Measurements from ENCODE around the gene MSL3B.

MSL3B gene

GRCh38 chr2:233850745-233851144 lies 17.4 kb downstream of the MSL3B start:
- no peak for TF ChIP-seq CTCF (IDR thresholded peaks at IDR 0.05)
- Histone ChIP-seq H3K9ac (no peak overlapping the region), H3K27me3 (ENCODE audit: control insufficient read depth, insufficient read depth, low read length) (no peaks in the 10 kb centered on the region), H3K27ac (no peak overlapping the region), H3K79me2 (no peaks in the 10 kb centered on the region), H3K36me3 (ENCODE audit: control insufficient read depth, insufficient read depth, low read length) (no peaks in the 10 kb centered on the region), H3K4me3 (ENCODE audit: low read depth, low read length) (no peak overlapping the region), H3K4me1 (peaks cover 7% of the 10 kb centered on the region), H3K9me3 (ENCODE audit: control insufficient read depth, low read length) (no peaks in the 10 kb centered on the region), H2AFZ (no peak overlapping the region), H3K4me2 (ENCODE audit: low read length) (no peak overlapping the region)

- no peaks in the 10 kb centered on the region for H3K9me3 ChIP-seq (ENCODE audit: control insufficient read depth, low read length)
- no peak overlapping the region for H3K27ac ChIP-seq
- H2AFZ ChIP-seq = no peak overlapping the region
- H3K4me3 ChIP-seq (ENCODE audit: low read depth, low read length) = no peak overlapping the region
- no peak overlapping the region for H3K4me2 ChIP-seq (ENCODE audit: low read length)
- H3K9ac ChIP-seq = no peak overlapping the region
- H3K79me2 ChIP-seq = no peaks in the 10 kb centered on the region
- no peaks in the 10 kb centered on the region for H3K36me3 ChIP-seq (ENCODE audit: control insufficient read depth, insufficient read depth, low read length)
- TF ChIP-seq CTCF (IDR thresholded peaks at IDR 0.05) = no peak
- H3K27me3 ChIP-seq (ENCODE audit: control insufficient read depth, insufficient read depth, low read length) = no peaks in the 10 kb centered on the region
- peaks cover 7% of the 10 kb centered on the region for H3K4me1 ChIP-seq
These were observed 18.4 kb downstream of the MSL3B start for GRCh38 chr2:233849607-233850271.

- H2AFZ ChIP-seq = no peak overlapping the region
- H3K4me2 ChIP-seq (ENCODE audit: low read length) = no peak overlapping the region
- TF ChIP-seq CTCF (IDR thresholded peaks at IDR 0.05) = no peak
- H3K4me3 ChIP-seq (ENCODE audit: low read depth, low read length) = no peak overlapping the region
- H3K4me1 ChIP-seq = no peaks in the 10 kb centered on the region
- no peaks in the 10 kb centered on the region for H3K27me3 ChIP-seq (ENCODE audit: control insufficient read depth, insufficient read depth, low read length)
- H3K9me3 ChIP-seq (ENCODE audit: control insufficient read depth, low read length) = no peaks in the 10 kb centered on the region
- H3K27ac ChIP-seq = no peak overlapping the region
- H3K9ac ChIP-seq = no peak overlapping the region
- H3K79me2 ChIP-seq = no peaks in the 10 kb centered on the region
- H3K36me3 ChIP-seq (ENCODE audit: control insufficient read depth, insufficient read depth, low read length) = no peaks in the 10 kb centered on the region
These were observed 19.9 kb downstream of the MSL3B start for GRCh38 chr2:233848276-233848675.

- Histone ChIP-seq H3K27ac (no peak overlapping the region), H3K4me2 (ENCODE audit: low read length) (no peak overlapping the region), H3K36me3 (ENCODE audit: control insufficient read depth, insufficient read depth, low read length) (no peaks in the 10 kb centered on the region), H3K9ac (no peak overlapping the region), H3K79me2 (no peaks in the 10 kb centered on the region), H2AFZ (no peak overlapping the region), H3K4me1 (no peaks in the 10 kb centered on the region), H3K9me3 (ENCODE audit: control insufficient read depth, low read length) (no peaks in the 10 kb centered on the region), H3K27me3 (ENCODE audit: control insufficient read depth, insufficient read depth, low read length) (no peaks in the 10 kb centered on the region), H3K4me3 (ENCODE audit: low read depth, low read length) (no peak overlapping the region)
- no peak for TF ChIP-seq CTCF (IDR thresholded peaks at IDR 0.05)
These were observed 20.8 kb downstream of the MSL3B start for GRCh38 chr2:233847248-233847898.

Data from parathyroid adenoma (tissue), 2 donors.